Stimulated activated CD4-positive, alpha-beta T cell treated with anti-CD3 and anti-CD28 coated beads, Interleukin-15, amount 100 ng/mL, for 24 hours (primary cell): ENCODE measurements around the gene FAM193A.
A peak's percentile ranks its signal among the peaks of the same experiment; 100 is the strongest.
"Not testable (repeated sequence)": the region's sequence is repeated elsewhere in the genome, so short reads cannot be mapped to it uniquely, and the experiment has no call there.

Experiments
- DNase-seq: peaks from one replicate; pipeline ENCODE4 v3.0.0-alpha.2; 2020

FAM193A gene, protein sequence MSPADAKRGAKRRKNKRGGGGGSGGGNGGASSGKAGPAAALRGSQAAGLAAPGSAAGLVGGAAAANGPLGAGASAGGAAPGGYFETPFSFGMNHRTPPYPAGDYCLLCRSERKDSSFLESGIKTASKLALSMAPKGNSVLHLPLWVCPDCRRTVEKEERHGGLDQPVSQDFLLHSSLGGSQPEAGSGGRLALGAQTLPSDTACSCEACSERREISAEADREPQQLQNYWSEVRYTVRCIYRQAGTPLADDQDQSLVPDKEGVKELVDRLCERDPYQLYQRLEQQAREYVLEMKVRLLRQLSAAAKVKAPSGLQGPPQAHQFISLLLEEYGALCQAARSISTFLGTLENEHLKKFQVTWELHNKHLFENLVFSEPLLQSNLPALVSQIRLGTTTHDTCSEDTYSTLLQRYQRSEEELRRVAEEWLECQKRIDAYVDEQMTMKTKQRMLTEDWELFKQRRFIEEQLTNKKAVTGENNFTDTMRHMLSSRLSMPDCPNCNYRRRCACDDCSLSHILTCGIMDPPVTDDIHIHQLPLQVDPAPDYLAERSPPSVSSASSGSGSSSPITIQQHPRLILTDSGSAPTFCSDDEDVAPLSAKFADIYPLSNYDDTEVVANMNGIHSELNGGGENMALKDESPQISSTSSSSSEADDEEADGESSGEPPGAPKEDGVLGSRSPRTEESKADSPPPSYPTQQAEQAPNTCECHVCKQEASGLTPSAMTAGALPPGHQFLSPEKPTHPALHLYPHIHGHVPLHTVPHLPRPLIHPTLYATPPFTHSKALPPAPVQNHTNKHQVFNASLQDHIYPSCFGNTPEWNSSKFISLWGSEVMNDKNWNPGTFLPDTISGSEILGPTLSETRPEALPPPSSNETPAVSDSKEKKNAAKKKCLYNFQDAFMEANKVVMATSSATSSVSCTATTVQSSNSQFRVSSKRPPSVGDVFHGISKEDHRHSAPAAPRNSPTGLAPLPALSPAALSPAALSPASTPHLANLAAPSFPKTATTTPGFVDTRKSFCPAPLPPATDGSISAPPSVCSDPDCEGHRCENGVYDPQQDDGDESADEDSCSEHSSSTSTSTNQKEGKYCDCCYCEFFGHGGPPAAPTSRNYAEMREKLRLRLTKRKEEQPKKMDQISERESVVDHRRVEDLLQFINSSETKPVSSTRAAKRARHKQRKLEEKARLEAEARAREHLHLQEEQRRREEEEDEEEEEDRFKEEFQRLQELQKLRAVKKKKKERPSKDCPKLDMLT (N-terminal part only)

DNA sequence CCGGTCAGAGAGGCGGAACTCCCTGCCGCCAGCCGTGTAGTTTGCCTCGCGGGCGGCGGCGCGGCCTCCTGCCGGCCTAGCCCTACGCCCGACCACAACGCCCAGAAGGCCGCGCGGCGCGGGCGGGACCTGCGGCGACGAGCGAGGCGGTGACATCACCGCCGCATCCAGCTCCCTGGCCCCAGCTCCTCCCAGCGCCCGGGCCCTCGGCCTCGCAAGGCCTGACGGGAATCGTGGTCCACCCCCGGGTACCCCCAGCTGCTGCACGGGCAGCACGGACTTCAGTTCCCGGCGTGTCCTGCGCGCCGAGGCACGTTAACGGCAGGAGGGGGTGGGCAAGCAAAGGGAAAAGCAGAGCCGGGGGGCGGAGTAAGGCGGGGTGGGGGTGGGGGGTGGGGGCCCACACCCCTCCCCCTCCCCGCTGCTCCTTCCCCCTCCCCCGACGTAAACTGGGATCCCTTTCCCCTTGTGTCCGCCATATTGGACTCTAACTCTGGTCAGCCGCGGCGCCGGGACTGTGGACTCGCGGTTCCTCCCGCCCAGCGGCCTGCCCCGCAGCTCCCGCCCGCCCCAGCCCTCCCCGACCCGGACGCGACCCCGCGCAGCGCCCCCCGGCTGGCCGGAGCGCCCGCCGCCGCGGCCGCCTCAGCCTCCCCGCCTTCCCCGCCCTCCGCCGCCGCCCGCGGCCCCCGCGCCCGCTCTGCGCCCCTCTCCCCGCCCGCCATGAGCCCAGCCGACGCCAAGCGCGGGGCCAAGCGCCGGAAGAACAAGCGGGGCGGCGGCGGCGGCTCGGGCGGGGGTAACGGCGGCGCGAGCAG, at the start of gene FAM193A:
FAM193A (plus strand) TSS at position 455 of the 818 bp plus-strand sequence; CDS start at position 724, 269 bp downstream.
- DNase-seq, result peak; percentile 99

- no peak for DNase-seq
Observed at GRCh38 chr4:2486981-2487380, 49.5 kb upstream of the FAM193A start.

DNA sequence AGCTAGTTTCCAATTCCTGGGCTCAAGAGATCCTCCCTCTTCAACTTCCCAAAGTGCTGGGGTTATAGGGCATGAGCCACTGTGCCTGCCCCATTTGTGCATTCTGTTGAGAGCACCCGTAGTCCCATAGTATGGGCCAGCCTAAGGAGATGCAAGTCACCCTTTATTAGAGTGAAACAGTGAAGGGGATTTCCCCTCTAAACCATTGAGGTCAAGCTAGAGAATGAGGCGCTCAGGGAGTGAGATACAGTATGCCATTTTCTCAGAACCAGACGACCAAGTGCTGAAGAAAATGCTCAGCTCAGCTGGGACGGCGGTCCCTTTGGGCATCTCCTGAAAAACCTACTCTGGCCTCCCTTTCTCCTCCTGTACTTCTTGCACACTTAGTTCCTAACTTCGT, 48.8 kb upstream of the FAM193A start:
- DNase-seq, result no peak

DNA sequence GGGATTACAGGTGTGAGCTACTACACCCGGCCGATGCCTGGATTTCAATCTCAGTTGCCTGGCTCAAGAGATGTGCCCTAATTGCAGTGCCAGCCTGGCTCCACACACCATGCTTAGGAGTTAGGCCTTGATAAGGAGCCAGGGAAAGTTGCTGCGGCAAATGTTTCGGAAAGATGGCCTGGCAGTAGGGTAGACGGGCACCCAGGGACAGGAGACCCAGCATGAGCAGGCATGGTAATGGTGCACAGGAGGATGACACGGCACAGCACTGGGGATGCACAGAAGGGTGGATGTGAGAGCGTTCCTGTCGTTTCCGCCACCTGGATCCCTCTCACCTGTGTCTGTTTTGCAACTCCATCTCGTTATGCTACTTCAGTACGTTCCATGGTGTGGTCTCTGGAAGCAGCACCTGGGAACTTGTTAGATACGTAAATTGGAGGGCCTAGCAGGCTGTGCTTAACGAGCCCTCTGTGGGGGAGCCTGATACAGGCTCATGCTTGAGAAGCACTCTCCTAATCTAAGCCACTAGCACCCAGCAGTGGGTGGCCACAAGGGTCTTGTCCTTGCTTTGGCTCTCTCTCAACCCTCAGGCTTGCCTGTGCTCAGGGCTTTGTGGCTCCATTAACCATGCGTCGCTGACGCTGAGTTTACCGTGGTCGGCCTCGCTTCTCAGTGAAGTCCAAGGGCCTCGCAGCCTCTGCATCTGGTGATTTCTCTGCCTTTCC, 47.2 kb upstream of the FAM193A start:
- DNase-seq, result no peak

DNA sequence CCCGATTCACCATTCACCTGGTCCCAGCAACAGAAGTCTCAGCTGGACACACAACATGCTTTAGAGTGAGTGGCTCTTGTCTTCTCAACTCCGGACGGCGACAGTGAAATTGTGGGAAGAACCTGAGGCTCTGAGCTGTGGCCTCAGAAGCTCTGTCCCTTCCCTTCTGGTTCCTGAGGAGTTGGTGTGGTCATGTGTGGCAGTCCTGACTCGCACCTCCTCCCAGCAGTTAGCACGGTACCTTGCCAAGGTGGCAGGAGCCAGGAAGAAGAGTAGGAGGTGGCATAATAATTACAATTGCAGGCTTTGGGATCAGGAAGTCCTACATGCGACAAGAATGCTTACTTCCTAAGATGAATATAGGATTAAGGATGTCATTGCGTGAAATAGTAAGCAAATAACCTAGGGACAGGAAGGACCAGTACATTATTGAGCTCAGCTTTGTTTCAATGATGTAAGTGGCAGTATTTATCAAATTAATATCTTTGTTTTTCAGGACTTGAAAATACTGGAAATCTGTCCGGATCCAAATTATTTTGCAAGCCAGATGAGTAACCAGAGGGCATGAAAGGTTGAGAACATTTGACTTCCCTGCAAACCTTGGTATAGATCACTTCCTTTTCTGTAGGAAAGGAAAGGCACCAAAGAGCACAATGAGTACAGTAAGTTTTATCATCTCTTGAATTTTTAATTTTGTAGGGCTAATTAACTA, 46.5 kb upstream of the FAM193A start:
- no peak for DNase-seq

DNA sequence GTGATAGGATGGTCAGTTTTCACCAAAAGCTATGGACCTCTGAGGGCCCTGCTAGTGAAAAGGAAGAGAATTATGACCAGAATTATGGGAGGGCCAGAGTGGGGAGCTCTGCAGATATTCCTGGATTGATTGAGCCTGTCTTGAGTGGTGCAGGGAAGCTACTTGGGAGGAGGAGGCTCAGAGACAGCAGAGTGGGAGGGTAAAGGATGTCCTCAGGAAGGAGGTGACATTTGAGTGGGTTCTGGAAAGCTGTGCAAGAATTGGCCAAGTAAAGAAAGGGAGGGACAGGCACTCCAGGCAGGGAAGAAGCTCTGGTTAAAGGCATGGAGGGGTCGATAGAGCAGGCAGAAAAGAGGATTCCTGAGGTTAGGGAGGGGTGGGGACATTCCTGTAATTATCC, 43.5 kb upstream of the FAM193A start:
- DNase-seq, result no peak

DNA sequence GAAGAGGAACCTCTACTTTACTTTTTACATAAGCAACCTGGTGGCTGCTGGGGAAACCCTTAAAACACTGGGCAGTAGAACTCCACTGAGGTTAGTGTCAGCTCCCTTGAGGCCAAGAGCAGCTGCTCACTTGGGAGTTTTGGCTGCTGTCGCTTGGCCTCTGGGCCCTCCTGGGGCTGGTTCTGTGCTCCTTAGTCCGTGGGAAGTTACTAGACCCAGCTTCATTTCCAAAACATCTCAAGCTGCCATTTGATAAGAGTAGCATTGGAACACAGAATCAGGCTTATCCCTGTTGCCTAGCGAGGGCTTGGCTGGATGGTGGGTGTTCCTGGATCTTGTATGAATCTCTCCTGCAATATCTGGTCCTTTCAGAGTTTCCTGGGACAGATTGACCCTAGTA, 41.5 kb upstream of the FAM193A start:
- DNase-seq, result no peak

DNA sequence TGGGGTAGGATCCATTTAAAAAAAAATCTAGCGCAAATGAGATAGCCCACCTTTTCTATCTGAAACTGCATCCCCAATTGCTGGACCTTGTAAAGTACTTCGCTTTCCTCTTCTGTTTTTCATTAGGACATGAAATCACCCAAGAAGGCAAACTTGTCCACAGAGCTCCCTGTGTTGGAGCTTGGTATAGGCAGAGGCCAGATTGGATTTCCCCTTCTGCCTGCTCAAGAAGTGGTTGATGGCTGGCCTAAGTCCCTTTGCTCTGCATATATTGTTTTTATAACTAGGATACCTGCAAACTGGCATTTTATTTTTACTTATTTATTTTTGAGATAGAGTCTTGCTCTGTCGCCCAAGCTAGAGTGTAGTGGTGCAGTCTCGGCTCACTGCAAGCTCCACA, 39.1 kb upstream of the FAM193A start:
- no peak for DNase-seq

GRCh38 chr4:2497931-2498330, 38.5 kb upstream of the FAM193A start:
- no peak for DNase-seq

- peak; percentile 20 for DNase-seq
Observed at GRCh38 chr4:2500547-2500946, 35.9 kb upstream of the FAM193A start.

- DNase-seq, result no peak
Observed at GRCh38 chr4:2501034-2501594, 35.3 kb upstream of the FAM193A start.

- DNase-seq, result no peak
Observed at GRCh38 chr4:2503809-2504208, 32.6 kb upstream of the FAM193A start.

DNA sequence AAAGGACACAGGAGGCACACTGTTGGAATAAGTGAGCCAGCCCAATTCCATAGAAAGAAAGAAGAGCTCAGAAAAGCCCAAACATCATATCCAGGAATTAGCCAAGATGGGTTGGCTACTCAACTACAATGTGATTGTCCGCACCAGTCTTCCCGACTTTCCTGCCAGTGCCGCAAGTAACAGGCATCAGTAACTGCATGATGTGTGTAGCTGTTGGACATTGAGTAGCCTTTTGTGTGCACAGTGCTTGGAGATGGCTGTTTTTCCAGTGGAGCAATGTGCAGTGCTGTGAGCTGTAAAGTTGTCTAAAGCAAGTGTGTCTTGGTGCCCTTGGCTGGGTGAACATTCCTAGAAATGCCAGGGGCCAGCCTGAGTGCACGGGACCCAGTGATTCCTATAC, 29.2 kb upstream of the FAM193A start:
- DNase-seq, result no peak

DNA sequence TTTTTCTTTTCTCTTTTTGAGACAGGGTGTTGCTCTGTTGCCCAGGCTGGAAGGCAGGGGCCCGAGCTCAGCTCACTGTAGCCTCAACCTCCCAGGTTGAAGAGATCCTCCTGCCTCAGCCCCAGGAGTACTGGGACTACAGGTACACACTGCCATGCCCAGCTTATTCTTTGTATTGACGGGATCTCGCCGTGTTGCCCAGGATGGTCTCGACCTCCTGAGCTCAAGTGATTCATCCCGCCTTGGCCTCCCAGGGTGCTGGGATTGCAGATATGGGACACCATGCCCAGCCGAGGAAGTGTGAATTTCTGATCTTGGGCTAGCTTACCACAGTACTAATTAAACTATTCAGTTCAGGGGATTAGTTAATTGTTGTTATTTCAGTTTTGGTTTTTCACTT, 28.6 kb upstream of the FAM193A start:
- no peak for DNase-seq

DNA sequence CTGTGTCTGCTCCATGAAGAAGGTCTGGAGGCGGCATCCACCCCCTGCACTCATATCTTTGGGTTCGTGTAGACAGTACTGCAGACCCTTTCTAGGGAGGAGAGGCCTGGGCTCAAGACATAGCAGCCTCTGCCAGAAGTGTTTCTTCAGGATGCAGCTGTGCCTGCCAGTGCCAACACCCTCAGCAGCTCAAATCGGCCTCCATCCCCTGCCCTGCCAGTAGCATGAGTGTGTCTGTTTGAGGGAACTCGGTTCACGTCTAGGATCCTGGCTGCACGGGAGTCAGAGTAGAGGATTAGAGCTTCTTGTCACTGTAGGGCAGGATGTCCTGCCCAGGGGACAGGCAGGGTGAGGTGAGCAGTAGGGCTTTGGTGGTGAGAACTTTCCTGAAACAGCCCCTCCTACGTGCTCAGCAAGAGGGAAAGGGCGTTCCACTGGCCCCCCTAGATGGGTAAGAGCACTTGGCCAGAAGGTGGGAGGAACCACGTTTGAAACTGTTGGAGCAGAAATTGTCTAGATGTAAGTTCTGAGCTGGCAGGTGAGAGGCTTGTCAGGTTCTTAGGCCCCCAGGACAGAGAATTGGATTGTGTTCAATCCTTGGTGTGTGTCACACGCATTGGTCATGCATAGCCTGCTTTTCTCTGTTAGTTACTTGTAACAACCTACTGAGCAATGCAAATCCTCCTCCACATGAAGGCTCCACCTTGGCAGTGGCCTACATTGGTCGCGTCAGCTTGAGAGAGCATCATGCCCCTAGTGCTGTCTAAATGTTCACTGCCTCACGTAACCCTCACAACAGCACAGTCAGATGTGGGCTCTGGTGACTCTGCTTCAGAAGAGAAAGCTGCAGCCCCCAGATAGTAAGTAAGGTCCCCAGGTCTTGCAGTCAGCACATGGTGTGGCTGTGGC, 25.8 kb upstream of the FAM193A start:
- no peak for DNase-seq

DNA sequence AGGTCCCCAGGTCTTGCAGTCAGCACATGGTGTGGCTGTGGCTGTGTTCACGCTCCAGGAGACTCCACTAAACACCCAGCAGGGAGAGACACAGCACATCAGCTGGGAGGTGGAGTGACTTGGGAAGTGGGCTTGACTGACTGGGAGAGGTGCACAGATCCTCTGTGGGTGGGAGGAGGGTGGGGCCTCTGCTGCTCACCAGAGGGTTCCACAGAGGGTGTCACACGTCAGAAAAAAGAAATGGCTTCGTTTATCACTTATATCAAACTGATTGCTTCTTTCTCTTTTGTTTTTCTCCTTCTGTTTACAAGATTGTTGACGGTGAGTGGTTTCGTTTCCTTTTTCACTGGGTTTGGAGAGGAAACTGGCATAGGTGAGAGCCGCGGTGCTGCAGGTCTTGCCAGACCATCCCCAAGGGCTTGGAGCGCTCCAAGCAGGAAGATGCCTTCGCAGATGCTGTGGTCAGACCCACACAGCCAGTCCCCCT, 24.8 kb upstream of the FAM193A start:
- DNase-seq, result no peak

DNA sequence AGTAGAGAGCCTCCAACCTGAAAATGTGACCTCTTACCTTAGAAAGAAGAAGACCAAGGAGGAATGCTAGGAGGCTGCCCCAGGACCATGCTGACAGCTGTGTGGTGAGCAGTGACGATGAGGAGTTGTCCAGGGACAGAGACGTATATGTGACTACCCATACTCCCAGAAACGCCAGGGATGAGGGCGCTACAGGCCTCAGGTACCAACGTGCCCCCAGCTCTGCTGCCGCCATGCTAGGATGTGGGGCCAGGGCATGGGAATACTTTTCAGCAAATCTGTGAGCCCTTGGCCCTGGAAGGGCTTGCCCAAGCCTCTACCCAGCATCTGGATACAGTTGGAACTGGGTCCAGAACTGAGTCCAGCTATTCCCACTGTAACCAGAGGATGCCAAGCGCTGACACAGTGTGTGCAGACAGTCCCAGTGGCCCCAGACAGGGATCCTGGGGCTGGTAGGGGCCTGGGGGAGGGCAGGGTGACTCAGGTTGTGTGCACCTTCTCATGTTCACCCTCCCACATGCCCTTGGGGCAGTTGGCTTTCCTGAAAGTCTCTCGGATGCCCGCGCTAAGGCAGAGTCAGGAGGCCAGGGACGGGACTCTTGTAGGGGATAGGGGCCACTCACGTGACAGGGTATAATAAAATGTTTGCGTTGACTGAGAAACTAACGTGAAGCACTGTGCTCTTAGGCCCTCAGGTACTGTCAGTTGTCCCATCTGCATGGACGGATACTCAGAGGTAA, 23.9 kb upstream of the FAM193A start:
- no peak for DNase-seq

DNA sequence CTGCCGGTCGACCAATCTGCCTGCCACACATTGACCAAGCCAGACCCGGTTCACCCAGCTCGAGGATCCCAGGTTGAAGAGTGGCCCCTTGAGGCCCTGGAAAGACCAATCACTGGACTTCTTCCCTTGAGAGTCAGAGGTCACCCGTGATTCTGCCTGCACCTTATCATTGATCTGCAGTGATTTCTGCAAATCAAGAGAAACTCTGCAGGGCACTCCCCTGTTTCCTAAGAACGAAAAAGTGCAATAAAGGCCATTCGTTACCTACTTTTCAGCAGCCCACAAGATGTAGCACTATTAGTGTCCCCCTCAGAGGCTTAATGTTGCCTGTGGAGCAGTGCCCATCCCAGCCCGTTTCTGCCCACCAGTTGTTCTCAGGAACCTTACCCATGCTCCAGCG, 22.3 kb upstream of the FAM193A start:
- DNase-seq, result not testable (repeated sequence)

DNA sequence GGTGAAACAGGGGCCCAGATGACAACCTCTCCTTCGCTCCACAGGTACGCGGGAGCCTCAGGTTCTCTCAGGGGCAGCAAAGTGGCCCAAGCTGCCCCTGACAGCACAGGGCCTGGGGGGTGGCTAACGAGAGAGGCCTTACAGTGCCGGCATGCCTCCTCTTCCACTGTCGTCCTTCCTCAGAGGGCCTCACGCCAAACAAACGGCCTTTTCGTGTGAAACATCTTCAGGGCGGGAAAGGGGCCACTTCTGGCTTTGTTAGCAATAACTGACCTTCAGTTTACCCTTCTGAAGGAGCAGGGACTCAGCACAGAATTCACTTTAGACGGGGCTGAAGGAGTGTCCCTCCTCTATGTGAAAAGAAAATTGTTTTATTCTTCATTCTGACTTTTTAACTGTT, 21.5 kb upstream of the FAM193A start:
- DNase-seq, result not testable (repeated sequence)
